Central memory CD4-positive, alpha-beta T cell (primary cell): ENCODE data around the gene POGZ.

Source experiments
- DNase-seq: peaks from one replicate; pipeline ENCODE4 v3.0.0; 2022

Gene POGZ

DNA sequence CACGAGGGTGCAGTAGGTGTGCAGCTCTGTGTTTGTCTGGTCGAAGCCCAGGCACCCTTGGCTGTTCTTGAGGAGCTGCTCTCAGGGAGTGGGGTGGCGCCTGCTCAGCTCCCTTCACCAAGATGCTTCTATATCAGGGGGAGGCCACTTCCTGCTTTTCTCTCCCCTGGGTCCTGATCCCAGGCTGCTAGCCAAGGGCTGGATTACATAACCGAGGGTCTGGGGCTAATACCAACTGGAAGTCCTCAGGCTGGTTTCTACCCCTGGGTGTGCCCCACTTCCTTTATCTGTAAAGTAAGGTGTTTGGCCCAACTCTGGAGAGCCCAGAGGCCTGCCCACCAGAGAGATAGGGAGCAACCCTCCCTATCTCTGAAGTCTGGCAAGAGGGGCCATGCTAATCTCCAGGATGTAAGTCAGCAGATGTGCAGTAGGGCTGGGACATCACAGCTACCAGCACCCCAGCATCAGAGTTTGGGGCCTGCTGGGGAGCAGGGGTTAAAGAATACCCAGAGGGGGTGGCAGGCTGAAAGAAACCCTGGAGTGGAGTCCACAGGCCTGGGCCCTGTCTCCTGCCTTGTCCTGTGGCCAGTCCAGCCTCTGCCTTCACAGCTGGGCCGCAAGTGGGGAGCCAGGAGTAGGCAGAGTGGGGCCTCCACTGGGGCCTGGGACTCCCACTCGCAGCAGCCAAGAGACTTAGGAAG is 88.9 kb downstream of the POGZ start:
- no peak for DNase-seq

DNA sequence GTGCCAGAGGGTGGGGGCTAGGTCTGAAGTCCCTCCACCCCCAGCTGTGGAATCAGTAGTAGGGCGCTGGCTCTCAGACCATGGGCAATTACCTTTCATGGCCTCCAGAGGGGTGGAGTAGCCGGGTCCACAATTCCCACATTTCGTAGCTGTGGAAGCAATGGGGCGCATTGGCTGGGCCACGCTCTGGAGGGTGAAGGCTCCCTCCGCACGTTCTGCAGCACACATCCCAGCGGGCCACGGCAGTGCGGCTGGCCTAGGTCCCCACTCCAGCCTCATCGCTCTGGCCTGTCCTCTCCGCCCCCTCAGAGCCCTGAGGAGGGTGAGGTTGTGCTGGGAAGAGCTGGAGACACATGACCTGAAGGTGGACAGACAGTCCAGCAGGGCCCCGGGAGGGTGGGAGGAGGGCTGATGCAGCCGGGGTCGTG is 89.7 kb downstream of the POGZ start:
- DNase-seq = no peak

GRCh38 chr1:151369302-151369610 is 90.0 kb downstream of the POGZ start:
- no peak for DNase-seq

- DNase-seq = no peak
Observed at GRCh38 chr1:151368393-151369301, 90.6 kb downstream of the POGZ start.

DNA sequence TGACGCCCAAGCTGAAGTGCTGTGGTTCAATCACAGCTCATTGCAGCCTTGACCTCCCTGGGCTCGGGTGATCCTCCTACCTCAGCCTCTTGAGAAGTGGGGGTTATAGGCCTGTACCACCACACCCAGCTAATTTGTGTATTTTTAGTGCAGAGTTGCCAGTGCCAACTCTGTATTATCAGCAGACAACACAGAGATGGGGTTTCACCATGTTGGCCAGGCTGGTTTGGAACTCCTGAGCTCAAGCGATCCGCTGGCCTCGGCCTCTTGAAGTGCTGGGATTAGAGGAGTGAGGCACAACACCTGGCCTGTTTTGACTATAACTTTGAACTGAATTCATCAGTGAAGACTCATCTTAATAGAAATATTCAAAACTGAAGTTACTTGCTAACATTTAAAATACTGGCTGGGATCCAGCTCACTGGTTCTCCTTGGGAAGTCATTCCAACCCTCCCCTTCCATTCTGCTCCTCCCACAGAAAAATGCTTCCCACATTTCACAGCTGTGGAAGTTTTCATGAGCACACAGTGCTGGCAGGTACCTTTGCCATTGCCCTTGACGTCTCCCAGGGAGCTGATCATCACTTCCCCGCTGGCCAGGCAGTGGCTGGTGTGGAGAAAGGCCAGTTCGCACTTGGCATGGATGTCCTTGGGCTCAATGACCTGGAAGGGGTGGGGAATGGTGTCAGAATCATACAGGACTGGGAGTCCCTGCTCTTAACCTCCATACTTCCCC is 91.5 kb downstream of the POGZ start:
- no peak for DNase-seq

GRCh38 chr1:151364996-151365395 is 94.3 kb downstream of the POGZ start:
- no peak for DNase-seq

- no peak for DNase-seq
Observed at GRCh38 chr1:151362308-151363155, 96.8 kb downstream of the POGZ start.

DNA sequence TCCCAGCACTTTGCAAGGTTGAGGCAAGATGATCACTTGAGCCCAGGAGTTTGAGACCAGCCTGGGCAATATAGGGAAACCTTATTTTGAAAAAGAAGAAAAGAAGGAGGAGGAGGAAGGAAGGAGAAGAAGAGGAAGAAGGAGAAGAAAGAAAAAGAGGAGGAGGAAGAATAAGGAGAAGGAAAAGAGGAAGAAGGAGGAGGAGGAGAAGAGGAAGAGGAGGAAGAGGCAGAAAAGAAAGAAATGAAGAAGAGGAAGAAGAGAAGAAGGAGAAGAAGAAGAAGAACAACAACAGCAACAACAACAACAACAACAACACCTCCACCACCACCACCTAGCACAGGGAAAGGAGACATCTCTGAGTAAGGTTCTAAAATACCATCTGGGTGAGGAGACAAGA is 97.4 kb downstream of the POGZ start:
- no peak for DNase-seq

DNA sequence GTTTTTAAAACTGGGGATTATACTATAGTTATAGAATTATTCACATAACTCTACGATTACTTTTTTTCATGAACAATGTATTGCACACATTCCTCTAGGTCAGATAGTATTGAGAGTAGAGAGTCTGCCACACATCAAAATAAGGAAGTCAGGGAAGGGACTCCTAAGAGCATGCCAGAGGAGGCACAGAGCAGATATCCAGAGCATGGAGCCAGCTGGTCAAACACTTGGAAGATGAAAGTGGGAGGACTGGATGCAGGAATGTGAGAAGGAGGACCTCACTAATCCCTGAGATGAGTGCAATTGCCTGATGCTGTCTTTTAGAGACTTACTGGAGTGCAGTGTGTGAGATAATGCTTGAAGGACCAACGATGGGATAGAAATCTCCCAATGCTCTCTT is 102.6 kb downstream of the POGZ start:
- DNase-seq = no peak
